Liver (tissue), 9 donors: ENCODE results near the gene SPAG9. TPM values are rescaled to one million over a fixed set of nuclear protein-coding genes. Genes with fewer than 3 reads are reported as not detected.

Experiments used
- DNase-seq: peaks from one replicate; pipeline ENCODE4 v3.0.0-alpha.2; 2017; ENCODE audit warnings: low spot score
- H3K27ac ChIP-seq, 2 donors: one replicate each; pipeline ENCODE4 v1.7.0; 2013; ENCODE audit warnings: inconsistent platforms in 2 of 2, low read length in 2 of 2, control low read depth in 1 of 2, low read depth in 1 of 2, mild to moderate bottlenecking in 1 of 2
- H3K27me3 ChIP-seq, 4 donors: one replicate each; pipeline versions ENCODE4 v1.6.1 to v1.7.0; 2013; ENCODE audit warnings: low read length in 3 of 4, inconsistent platforms in 1 of 4, mild to moderate bottlenecking in 1 of 4, moderate library complexity in 1 of 4; ENCODE audit not compliant: control insufficient read depth in 4 of 4, insufficient read depth in 4 of 4
- H3K36me3 ChIP-seq, 4 donors: one replicate each; pipeline versions ENCODE4 v1.6.1 to v1.7.0; 2013; ENCODE audit warnings: low read length in 3 of 4, mild to moderate bottlenecking in 3 of 4, low read depth in 1 of 4, moderate library complexity in 1 of 4; ENCODE audit not compliant: control insufficient read depth in 4 of 4, insufficient read depth in 3 of 4
- H3K4me1 ChIP-seq, 4 donors: one replicate each; pipeline versions ENCODE4 v1.6.1 to v1.7.0; 2013; ENCODE audit warnings: low read length in 3 of 4, mild to moderate bottlenecking in 3 of 4, moderate library complexity in 1 of 4; ENCODE audit not compliant: control insufficient read depth in 4 of 4, insufficient read depth in 4 of 4
- H3K4me3 ChIP-seq, 3 donors: one replicate each; pipeline versions ENCODE4 v1.6.1 to v1.7.0; 2013; ENCODE audit warnings: low read length in 3 of 3, control low read depth in 1 of 3, low read depth in 1 of 3, mild to moderate bottlenecking in 1 of 3
- H3K9ac ChIP-seq, 2 donors: one replicate each; pipeline ENCODE4 v1.7.0; 2013; ENCODE audit warnings: low read length in 2 of 2, mild to moderate bottlenecking in 2 of 2, moderate library complexity in 2 of 2, control low read depth in 1 of 2, low read depth in 1 of 2
- H3K9me3 ChIP-seq, 4 donors: one replicate each; pipeline versions ENCODE4 v1.6.1 to v1.7.0; 2013; ENCODE audit warnings: low read length in 3 of 4; ENCODE audit not compliant: control insufficient read depth in 4 of 4
- ATF3 ChIP-seq: IDR thresholded peaks from 2 replicates; pipeline ENCODE4 v1.6.1; 2016; ENCODE audit warnings: antibody characterized with exemption
- CTCF ChIP-seq: fragments of 150-350 bp; IDR thresholded peaks from 2 replicates; pipeline ENCODE4 v1.5.1; 2017; ENCODE audit warnings: improper control_type of control experiment, low read depth, low read length; ENCODE audit not compliant: missing input control
- EGR1 ChIP-seq, 2 donors: IDR thresholded peaks; 2 replicates each; pipeline ENCODE4 v1.6.1; 2016 to 2018; ENCODE audit warnings: antibody characterized with exemption in 2 of 2, low read depth in 2 of 2
- FOXA1 ChIP-seq: IDR thresholded peaks from 2 replicates; pipeline ENCODE4 v1.6.1; 2016; ENCODE audit warnings: antibody characterized with exemption
- FOXA2 ChIP-seq: IDR thresholded peaks from 2 replicates; pipeline ENCODE4 v1.6.1; 2016; ENCODE audit warnings: antibody characterized with exemption
- GABPA ChIP-seq, 2 donors: IDR thresholded peaks in 1 of 2; conservative IDR thresholded peaks in 1 of 2; 2 replicates each; pipeline ENCODE4 v1.6.1; 2016; ENCODE audit warnings: antibody characterized with exemption in 2 of 2, mild to moderate bottlenecking in 1 of 2, moderate library complexity in 1 of 2
- HNF4A ChIP-seq, 2 donors: conservative IDR thresholded peaks; 2 replicates each; pipeline ENCODE4 v1.6.1; 2016; ENCODE audit warnings: antibody characterized with exemption in 2 of 2, mild to moderate bottlenecking in 2 of 2
- HNF4G ChIP-seq: IDR thresholded peaks from 2 replicates; pipeline ENCODE4 v1.6.1; 2016; ENCODE audit warnings: antibody characterized with exemption
- JUND ChIP-seq, 2 donors: IDR thresholded peaks; 2 replicates each; pipeline ENCODE4 v1.6.1; 2016; ENCODE audit warnings: antibody characterized with exemption in 2 of 2
- MAX ChIP-seq: IDR thresholded peaks from 2 replicates; pipeline ENCODE4 v1.6.1; 2016; ENCODE audit warnings: antibody characterized with exemption
- NR2F2 ChIP-seq: IDR thresholded peaks from 2 replicates; pipeline ENCODE4 v1.6.1; 2016; ENCODE audit warnings: antibody characterized with exemption
- RAD21 ChIP-seq, 2 donors: IDR thresholded peaks; 2 replicates each; pipeline ENCODE4 v1.6.1; 2016; ENCODE audit warnings: antibody characterized with exemption in 2 of 2, mild to moderate bottlenecking in 2 of 2
- REST ChIP-seq: IDR thresholded peaks from 2 replicates; pipeline ENCODE4 v1.6.1; 2016; ENCODE audit warnings: antibody characterized with exemption, mild to moderate bottlenecking
- RXRA ChIP-seq, 2 donors: IDR thresholded peaks; 2 replicates each; pipeline ENCODE4 v1.6.1; 2017 to 2018; ENCODE audit warnings: antibody characterized with exemption in 2 of 2, mild to moderate bottlenecking in 1 of 2
- SP1 ChIP-seq: IDR thresholded peaks from 2 replicates; pipeline ENCODE4 v1.6.1; 2018; ENCODE audit warnings: antibody characterized with exemption, mild to moderate bottlenecking
- TAF1 ChIP-seq: conservative IDR thresholded peaks from 2 replicates; pipeline ENCODE4 v1.6.1; 2016; ENCODE audit warnings: antibody characterized with exemption, mild to moderate bottlenecking
- YY1 ChIP-seq: IDR thresholded peaks from 2 replicates; pipeline ENCODE4 v1.6.1; 2016; ENCODE audit warnings: antibody characterized with exemption, mild to moderate bottlenecking
- ZBTB33 ChIP-seq: IDR thresholded peaks from 2 replicates; pipeline ENCODE4 v1.6.1; 2016; ENCODE audit warnings: antibody characterized with exemption
- WGBS: extraction: QIAGEN DNeasy Blood & Tissue Kit; methylation state at CpG from one replicate; pipeline ENCODE4 v1.1.7; 2013; 5-methylcytosine and 5-hydroxymethylcytosine counted together
- polyA plus RNA-seq, 2 donors: library from polyadenylated mRNA; stranded (reverse) in 1 of 2; unstranded in 1 of 2; fragments of 200-250 nt in 1 of 2; fragments of >200 nt in 1 of 2; fragmentation: Nextera tagmentation in 1 of 2; extraction: Ambion mirVana in 1 of 2; gene quantifications; one replicate each; pipeline versions ENCODE4 v1.2.1 to v1.2.3, GENCODE V29; 2013 to 2015
- total RNA-seq, 2 donors: library from RNA; depleted of rRNA; stranded (reverse); fragments of >200 nt; gene quantifications; one replicate each; pipeline ENCODE4 v1.2.3, GENCODE V29; 2014
- donor health status: healthy.
- donor health status: healthy.
- donor health status: healthy.
- donor health status: healthy.
- donor health status: healthy.

SPAG9 gene
- total and polyA plus RNA-seq, 4 donors = 12.0 to 94.0 (median 18.4) TPM

GRCh38 chr17:51153210-51154072 is 32.8 kb upstream of the SPAG9 start, which contains the start of gene NME1:
TSS of gene NME1 (plus strand) at chr17:51153559. CDS start at chr17:51155655, 2,096 bp downstream.
- H3K9ac ChIP-seq = peak within 1 kb of the TSS; percentile 85 to 99
- H3K4me1 ChIP-seq = peaks cover 0 to 18% (median 10%) of the 10 kb centered on the region in 4 donors
- no peaks in the 10 kb centered on the region for H3K9me3 ChIP-seq
- peak within 1 kb of the TSS; percentile 78 to 96 (median 82) for H3K4me3 ChIP-seq
- WGBS = under 1% methylated on average over 60 of the region's 60 CpGs
- no peaks in the 10 kb centered on the region for H3K27me3 ChIP-seq
- H3K27ac ChIP-seq = peak within 1 kb of the TSS; percentile 92 to 94
- TF ChIP-seq ATF3 (peak; percentile 85), CTCF (peak; percentile 76), RXRA (IDR thresholded peaks at IDR 0.05) (peak; percentile 73 to 80), EGR1 (IDR thresholded peaks at IDR 0.05; ENCODE audit: low read depth in 2 of 2) (peak; percentile 100), JUND (IDR thresholded peaks at IDR 0.05) (peak; percentile 95 to 97), NR2F2 (peak; percentile 84), RAD21 (IDR thresholded peaks at IDR 0.05) (peak; percentile 92 to 98), HNF4G (peak; percentile 72), GABPA (IDR thresholded peaks at IDR 0.05 in 1 of 2, conservative IDR thresholded peaks at IDR 0.05 in 1 of 2) (peak; percentile 99 to 100), HNF4A (conservative IDR thresholded peaks at IDR 0.05) (peak; percentile 67 to 84), MAX (peak; percentile 100), YY1 (peak; percentile 93), FOXA1 (peak; percentile 67), SP1 (peak; percentile 95), ZBTB33 (peak; percentile 85), FOXA2 (no peak), TAF1 (peak; percentile 91), REST (peak; percentile 74)
- DNase-seq = peak; percentile 96
- peaks cover 0 to 10% (median 4%) of the 10 kb centered on the region in 4 donors for H3K36me3 ChIP-seq
